22Rv1 (cell line): ENCODE results near the gene KHDC4.
A peak's percentile ranks its signal among the peaks of the same experiment; 100 is the strongest.

Source experiments
- H3K27ac ChIP-seq: fragments of 450-650 bp; 2 replicates; pipeline ENCODE4 v1.5.1; 2017
- CTCF ChIP-seq: fragments of 450-650 bp; IDR thresholded peaks from 2 replicates; pipeline ENCODE4 v1.5.1; 2017; ENCODE audit warnings: mild to moderate bottlenecking
- ZFX ChIP-seq: fragments of 450-650 bp; IDR thresholded peaks from 2 replicates; pipeline ENCODE4 v1.6.1; 2017; ENCODE audit warnings: antibody characterized with exemption, borderline replicate concordance

KHDC4 gene

GRCh38 chr1:155934097-155934935, at the start of gene KHDC4:
TSS of gene KHDC4 (minus strand) at chr1:155934413. CDS start at chr1:155934373, 40 bp downstream.
- H3K27ac ChIP-seq = peak within 1 kb of the TSS; percentile 95
- 0 out of 2 replicates have a peak, but pooled peaks have one; percentile 3 for TF ChIP-seq CTCF
- 0 out of 2 replicates have a peak, but pooled peaks have one; percentile 40 for TF ChIP-seq ZFX

- H3K27ac ChIP-seq = peak overlapping the region; percentile 80
- TF ChIP-seq ZFX = no peak
- TF ChIP-seq CTCF = peak; percentile 48; the same call in 1 of the 2 replicates
Measured at GRCh38 chr1:155983191-155984024, 49.2 kb upstream of the KHDC4 start.

GRCh38 chr1:155982106-155982505, 47.9 kb upstream of the KHDC4 start:
- no peak overlapping the region for H3K27ac ChIP-seq
- TF ChIP-seq CTCF (no peak), ZFX (no peak)

GRCh38 chr1:155981266-155982088, 47.3 kb upstream of the KHDC4 start:
- H3K27ac ChIP-seq = peak overlapping the region; percentile 46; the same call in 1 of the 2 replicates
- TF ChIP-seq CTCF = no peak
- no peak for TF ChIP-seq ZFX

- peak overlapping the region; percentile 46 for H3K27ac ChIP-seq
- TF ChIP-seq CTCF = no peak
- no peak for TF ChIP-seq ZFX
Measured at GRCh38 chr1:155979597-155980343, 45.6 kb upstream of the KHDC4 start.

GRCh38 chr1:155978973-155979429, 44.8 kb upstream of the KHDC4 start:
- TF ChIP-seq ZFX (no peak), CTCF (no peak)
- H3K27ac ChIP-seq = peak overlapping the region; percentile 46
